Loucy (cell line): Measurements from ENCODE around the gene SLC6A13.

Experiments used
- CTCF ChIP-seq: fragments of 200-600 bp; sonication (generic); conservative IDR thresholded peaks from 2 replicates; pipeline ENCODE4 v1.5.1; 2014; ENCODE audit warnings: mild to moderate bottlenecking, antibody characterized with exemption, low read length
- EZH2phosphoT487 ChIP-seq: fragments of 200-600 bp; IDR thresholded peaks from 2 replicates; pipeline ENCODE4 v1.6.1; 2018; ENCODE audit warnings: antibody characterized with exemption, mild to moderate bottlenecking, moderate library complexity, borderline replicate concordance

- TF ChIP-seq CTCF (no peak), EZH2phosphoT487 (no peak)
Measured at GRCh38 chr12:203074-203461, 59.6 kb downstream of the SLC6A13 start.
